NCI-H226 (cell line): ENCODE measurements around the gene EPHA1.
"Not testable (repeated sequence)": the region's sequence is repeated elsewhere in the genome, so short reads cannot be mapped to it uniquely, and the experiment has no call there.

Experiments
- DNase-seq: peaks from one replicate; pipeline ENCODE4 v3.0.0-alpha.2; 2015

The EPHA1 gene

DNA sequence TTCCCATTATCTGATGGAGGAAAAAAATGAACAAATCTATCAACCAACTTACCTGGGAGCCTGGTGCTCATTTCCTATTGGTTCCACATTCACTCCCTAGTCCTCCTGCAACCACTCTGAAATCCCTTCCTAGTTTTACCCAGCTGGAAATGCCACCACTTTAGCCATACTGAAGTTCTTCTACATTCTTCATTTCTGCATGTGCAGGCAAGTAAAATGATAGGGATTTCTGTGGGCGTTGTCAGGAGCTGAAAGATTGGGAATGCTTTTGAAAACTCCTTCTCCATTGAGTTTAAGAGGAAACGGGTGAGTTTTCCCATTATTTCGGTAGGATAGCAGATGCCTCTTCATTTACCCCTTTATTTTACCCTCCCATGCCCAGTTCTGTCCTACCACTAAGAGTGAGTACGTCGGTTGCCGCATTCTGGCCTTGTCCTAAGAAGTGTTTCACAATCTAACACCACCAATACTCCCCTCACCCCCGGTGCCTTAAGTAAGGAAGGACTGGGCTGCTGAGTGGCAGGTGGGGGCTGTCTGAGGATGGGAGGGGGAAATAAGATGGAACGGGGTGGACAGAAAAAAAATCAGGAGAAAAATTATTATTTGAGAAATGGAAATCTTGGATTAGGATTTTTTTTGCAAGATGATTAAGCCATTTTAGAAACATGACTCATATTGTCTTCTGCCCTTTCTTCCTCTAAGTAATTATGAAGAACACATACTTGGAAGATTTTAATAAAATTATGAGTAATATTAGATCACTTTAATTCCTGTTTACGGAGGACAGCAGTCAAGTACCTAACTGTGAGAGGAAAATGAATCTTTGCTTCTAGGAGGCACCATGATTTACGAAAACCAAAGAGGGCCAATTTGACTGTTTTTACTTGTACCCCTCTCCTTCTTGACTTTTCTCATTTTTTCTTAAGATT is 21.4 kb upstream of the EPHA1 start:
- DNase-seq, result no peak

DNA sequence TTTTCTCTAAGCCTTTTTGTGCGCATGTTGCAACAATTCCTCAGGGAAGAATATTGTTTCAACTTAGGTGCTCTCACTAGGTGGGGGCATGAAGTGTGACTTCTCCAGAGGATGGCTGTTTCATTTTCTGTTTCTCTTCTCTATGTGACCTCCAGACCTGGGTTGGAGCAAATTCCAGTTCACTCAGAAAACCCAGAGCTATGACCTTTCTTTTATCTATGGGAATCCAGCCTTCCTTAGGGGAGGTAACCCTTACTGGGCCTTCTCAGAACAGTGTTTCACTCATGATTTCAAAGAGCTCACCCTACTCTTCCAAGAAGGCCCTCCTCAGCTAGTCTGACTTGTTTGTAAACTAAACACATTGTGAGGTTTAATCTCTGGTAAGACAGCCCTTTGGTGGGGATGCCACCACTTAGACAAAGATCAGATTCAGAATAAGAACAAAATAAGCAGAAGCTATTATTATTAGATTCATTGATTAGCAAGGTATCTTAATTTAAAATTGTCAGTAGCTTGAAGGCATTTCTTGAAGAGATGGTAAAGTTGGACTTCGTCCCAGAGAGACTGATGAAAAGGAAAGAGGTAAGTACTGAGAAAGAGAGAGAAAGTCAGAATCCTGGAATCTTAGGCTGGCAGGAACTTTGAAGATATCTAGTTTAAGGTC is 18.0 kb upstream of the EPHA1 start:
- no peak for DNase-seq

DNA sequence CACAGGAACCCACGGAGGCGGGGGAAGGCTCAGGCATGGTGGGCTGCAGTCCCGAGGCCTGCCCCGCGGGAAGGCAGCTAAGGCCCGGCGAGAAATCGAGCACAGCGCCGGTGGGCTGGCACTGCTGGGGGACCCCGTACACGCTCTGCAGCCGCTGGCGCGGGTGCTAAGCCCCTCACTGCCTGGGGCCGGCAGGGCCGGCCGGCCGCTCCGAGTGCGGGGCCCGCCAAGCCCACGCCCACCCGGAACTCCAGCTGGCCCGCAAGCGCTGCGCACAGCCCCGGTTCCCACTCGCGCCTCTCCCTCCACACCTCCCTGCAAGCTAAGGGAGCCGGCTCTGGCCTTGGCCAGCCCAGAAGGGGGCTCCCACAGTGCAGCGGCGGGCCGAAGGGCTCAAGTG is 15.8 kb upstream of the EPHA1 start:
- DNase-seq, result not testable (repeated sequence)

DNA sequence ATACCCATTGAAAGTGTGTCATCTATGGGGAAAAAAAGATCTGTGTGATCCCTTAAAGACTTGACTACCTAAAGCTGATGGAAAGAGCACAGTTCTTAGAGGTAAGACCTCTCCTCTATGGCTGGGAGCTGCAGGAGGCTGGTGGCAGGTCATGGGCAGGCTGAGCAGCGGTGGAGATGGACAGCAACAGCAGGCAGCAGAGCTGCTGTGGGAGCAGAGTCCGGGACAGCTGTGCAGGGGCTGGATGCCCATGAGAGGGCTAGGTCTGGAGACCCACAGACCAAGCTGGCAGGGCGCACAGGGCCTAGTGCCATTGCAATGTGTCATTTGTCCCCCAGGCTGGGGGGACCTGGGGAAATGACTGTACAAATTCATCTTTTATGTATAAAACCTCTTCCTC is 13.4 kb upstream of the EPHA1 start:
- DNase-seq, result no peak

DNA sequence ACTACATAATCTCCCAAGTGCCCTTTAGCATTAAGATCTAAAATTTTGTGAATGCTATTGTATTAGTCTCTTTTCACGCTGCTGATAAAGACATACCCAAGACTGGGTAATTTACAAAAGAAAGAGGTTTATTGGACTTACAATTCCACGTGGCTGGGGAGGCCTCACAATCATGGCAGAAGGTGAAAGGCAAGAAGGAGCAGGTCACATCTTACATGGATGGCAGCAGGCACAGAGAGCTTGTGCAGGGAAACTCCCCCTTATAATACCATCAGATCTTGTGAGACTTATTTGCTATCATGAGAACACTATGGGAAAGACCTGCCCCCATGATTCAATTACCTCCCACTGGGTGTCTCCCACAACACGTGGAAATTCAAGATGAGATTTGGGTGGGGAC is 12.0 kb upstream of the EPHA1 start:
- DNase-seq, result not testable (repeated sequence)

DNA sequence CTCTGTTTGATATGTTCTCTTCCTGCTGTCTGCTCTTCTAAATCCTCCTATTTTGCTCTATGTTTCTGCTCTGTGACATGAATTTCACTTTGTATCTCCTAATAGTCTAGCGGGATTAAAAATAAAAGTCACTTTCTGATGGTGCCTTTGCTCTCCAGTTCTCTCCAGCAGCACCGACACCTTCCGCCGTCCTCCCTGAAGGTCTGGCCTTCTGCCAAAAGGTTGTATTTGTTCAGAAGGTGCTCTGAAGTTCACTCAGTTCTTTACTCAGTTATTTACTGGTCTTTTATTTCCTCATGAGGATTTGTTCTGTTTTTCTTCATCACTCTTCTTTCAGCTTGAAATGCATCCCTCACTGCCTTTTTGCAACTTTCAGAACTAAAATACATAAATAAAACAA is 11.2 kb upstream of the EPHA1 start:
- DNase-seq, result no peak

DNA sequence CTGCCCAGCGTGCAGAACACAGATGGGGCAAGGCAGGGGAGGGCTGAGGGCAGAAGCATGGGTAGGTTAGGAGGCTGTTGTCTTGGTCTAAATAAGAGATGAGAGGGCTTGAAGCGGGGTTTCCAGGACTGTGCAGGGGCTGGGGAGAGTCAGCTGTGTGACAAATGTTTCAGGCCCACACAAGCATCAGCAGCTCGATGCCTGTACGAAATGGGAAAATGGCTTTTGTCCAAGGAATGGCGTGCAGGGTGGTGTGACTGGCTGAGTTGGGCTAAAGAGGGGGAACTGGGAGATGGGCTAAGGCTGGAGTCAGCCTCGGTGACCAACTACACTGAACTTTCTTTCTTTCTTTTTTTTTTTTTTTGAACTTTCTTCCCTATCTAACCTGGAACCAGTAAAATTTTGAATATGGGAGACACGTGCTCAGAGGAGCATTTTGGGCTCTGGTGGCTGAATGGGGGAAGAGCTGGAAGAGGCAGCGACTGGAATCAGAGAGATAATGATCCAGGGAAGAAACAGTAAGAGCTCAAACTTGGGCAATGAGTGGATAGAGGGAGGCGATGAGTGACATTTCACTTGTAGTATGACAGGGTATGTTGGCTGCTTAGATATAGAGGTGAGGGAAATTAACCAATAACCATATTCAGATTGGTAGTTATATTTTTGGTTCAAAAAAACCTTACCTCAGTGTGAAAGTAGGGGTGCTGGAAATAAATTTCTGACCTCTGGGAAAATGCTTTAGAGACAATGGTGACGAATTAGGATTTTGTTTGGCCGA is 10.2 kb upstream of the EPHA1 start:
- no peak for DNase-seq

DNA sequence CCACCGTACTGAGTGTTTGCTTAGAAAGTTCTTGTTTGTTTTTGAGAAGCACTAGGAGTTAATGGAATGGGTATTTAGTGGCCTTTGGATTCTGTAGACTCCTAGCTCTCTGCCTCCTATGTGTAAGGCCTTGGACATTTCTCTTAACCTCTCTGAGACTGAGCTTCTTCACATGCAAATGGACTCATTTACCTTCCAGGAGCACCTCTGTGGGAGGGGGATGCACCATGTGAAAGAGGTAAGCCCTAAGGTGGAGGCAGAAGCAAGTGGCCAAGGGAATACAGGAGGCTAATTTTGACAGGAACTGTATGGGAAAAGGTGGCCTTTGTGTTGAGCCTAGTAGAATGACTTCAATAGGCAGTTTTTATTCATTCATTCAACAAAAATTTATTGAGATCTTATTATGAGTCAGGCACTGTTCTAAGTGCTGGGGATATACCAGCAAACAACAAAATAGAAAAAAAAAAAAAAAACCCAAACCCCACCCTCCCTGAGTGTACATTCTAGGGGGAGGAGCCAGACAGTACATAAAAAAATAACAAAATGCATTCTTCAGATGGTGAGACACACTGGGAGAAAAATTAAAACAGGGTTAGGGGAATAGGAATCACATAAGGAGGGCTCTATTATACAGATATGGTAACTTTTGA is 9.2 kb upstream of the EPHA1 start:
- DNase-seq, result no peak

DNA sequence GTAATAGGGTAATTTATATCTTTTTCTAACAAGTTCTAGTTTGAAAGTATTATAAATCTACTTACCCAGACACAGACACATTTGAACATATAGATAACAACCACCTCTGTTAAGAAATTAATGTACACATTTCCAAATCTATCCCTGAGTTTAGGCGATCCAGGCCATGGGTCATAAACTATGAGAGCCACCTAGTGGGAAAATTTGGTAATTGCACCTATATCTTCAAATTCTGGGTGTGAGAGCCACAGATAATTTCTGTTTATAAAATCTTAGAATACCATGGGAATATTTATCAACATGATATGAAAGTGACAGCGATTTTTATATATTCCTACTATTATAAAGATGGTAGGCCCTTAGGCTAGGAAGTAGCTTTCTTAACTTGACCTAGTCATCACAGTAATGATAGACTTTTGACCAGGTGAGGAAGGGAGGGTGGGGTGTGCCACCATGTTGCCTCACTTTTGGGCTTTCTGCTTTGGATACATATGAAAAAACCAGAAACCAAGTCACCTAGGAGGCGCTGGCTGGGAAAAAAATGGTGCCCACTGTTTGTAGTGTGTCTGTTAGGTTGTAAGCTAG is 8.0 kb upstream of the EPHA1 start:
- peak; percentile 36 for DNase-seq

DNA sequence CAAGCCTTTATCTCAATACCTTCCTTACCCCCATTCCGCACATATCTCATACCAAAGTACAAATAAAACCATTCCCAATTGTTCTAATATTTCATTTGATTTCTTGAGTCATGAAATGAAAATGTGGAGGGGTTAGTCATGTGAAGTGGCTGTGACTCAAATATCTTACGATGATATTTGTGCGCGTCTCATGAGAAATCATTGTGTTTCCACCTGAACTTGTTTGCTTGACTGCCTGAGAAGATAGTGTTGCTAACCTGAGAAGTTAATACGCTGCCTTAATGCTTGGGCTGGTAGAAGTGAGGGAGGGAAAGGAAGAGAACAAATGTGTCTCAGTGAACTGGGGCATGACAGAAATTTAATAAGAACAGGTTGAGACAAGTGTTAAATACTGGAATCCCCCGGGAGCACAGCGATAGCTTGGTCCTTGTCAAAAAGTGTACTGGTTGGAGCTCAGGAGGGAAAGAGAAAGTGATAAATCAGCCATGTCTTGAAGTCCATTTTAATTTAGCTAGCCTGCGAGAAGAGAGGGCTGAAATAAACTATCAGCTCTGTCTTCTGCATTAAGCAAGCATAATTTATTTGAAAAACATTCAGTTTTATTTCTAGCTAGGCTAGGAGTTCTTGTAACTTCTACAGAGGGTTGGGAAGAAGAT is 7.2 kb upstream of the EPHA1 start:
- DNase-seq, result no peak

DNA sequence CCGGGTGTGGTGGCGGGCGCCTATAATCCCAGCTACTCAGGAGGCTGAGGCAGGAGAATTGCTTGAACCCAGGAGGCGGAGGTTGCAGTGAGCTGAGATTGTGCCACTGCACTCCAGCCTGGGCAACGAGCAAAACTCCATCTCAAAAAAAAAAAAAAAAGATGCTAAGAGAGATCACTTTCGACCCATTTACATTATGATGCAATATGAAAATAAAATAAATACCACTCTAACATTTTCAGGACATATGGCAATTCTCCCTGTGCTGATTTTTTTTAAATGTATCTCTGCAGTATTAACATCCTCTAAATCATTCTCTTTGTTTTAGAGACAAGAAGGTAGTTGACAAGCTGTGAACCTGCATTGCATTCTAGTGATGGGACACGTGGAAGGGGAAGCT is 6.6 kb upstream of the EPHA1 start:
- not testable (repeated sequence) for DNase-seq

DNA sequence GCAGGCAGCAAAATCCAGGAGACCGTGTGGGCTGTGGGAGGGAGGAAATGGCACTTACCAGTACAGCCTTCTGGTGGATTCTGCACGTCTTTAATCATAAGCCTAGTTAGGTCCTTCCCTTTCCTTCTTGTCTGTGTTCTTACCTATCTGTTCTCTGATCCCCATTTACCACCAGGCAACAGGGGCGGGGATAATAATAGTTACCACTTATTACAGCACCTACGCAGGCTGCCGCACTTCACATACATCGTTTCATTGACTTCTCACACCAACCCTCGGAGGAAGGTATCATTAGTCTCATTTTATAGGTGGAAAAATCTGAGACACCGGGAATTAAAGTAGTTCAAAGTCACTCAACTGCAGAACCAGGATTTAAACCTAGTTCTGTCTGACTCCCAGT is 4.5 kb upstream of the EPHA1 start:
- no peak for DNase-seq

DNA sequence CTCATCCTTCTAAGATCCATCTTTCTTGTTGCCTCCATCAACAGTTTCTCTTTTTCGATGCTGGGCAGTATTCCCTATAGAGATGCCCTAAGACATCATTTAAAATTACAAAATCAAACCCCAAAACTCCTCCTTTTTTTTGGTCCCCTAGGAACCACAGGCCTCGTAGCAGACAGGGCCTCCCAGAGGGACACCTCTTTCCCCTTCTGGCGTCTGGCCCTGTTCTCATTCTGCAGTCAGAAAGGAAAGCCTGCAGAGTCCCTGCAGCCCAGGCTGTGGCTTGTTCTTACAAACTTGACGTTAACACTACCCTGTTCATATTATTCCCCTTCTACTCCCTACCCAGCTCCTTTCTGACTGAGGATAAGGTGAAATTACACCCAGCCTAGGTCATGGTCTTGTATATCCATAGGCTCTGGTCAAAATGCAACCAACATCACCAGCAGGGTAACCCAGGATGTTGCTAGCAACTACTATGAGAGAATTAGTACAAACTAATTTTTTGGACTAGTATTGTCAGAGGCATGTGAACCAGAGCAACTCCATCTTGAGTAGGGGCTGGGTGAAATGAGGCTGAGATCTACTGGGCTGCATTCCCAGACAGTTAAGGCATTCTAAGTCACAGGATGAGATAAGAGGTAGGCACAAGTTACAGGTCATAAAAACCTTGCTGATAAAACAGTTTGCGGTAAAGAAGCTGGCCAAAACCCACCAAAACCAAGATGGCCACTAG is 3.5 kb upstream of the EPHA1 start:
- no peak for DNase-seq

DNA sequence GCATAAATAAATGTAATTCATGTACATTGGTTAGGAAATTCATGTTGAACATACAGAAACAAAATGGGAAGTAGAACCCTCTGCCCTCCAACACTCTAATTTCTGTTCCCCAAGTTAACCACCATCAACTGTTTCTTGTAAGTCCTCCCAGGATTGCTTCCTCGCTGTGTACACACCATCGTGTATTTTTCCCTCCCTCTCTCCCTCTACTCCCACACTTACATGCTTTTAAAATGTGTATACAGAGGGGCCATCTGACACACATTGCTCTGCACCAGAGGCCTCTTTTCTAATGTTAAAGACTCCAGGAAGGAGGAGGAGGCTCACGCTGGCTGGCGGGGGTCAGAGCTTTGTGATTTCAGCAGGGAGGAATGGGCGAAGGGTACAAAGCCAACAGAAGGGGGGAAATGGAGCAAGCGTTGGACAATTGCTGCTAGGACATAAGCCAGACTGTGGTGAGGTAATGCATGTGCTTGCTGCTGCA is 1.9 kb upstream of the EPHA1 start:
- DNase-seq, result no peak

DNA sequence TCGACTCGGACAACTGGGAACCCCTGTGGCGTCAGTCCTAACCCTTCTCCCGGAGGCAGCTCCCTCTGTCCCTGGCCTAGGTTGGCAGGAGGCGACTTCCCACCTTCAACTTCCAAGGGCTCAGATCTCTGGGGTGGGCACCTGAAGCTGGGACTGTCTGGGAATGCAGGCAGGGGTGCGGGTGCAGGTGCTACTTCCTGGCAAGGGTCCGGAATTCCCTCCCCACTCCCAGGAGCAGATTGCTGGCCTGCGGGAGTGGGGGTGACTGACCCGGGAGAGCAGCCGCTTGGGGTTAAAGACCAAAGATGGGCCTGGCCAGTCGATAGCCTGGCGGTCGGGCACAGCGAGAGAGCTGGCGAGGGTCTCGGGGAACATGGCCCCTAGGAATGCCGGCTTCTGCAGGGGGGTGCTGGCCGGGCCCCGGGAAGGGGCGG is 387 bp downstream of the EPHA1 start:
- DNase-seq, result no peak

DNA sequence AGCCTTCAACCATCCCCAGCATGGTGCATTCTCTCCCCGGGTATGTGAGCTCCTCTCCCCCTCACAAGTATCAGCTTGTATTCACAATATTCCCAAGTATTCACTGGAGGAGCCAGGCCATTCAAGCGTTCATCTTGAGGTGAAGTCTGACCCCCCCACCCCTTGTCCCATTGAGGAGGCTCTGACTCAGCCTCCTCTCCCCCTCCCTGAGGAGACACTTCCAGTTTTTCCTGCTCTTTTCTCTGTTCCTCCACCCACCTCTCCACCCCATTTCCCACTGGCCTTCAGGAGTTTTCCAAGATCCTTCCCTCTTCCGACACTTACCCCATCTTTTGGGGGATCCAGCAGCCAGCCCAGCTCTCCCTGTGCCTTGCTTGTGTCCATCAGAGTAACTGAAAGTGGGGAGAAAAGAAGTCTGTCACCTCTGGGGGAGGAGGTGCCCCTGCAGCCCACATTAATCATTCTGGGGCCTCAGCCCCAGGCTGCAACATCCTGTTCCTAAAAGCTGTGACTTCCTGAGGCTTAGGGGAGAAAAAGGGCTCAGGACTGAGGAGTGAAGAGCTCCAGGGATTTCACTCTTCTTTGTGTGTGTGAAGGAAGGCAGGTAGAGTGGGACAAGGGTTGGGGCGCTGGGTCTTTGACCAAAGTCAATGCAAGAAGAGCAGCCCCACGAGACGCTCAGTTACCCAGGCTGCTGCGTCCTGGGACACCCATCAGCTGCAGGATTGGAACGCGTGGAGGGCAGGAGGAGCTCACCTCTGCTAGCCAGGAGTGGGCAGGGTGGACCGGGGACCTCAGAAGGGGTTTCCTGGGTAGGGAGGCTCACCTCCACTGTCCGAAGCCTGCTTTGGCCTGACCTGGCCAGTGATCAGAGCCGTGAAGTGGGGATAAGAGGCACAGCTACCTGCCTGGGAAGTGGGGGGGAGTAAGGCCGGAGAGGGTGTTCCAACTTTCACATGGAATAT is 1.1 kb downstream of the EPHA1 start:
- DNase-seq, result no peak

DNA sequence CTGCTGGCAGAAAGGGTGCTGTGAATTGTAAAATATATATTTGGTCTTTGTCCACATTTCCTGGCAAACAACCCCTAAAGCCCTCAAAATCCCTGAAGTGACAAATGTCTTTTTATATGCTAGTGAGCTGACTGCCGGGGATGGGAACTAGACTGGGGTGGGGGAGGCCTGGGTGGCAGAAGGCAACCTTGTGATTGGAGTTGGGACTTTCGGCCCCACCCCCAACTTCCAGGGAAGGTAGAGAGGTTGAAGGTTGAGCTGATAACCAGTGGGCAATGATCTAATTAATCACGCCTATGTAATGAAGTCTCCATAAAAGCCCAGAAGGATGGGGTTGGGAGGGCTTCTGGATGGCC is 2.7 kb downstream of the EPHA1 start:
- DNase-seq, result no peak

DNA sequence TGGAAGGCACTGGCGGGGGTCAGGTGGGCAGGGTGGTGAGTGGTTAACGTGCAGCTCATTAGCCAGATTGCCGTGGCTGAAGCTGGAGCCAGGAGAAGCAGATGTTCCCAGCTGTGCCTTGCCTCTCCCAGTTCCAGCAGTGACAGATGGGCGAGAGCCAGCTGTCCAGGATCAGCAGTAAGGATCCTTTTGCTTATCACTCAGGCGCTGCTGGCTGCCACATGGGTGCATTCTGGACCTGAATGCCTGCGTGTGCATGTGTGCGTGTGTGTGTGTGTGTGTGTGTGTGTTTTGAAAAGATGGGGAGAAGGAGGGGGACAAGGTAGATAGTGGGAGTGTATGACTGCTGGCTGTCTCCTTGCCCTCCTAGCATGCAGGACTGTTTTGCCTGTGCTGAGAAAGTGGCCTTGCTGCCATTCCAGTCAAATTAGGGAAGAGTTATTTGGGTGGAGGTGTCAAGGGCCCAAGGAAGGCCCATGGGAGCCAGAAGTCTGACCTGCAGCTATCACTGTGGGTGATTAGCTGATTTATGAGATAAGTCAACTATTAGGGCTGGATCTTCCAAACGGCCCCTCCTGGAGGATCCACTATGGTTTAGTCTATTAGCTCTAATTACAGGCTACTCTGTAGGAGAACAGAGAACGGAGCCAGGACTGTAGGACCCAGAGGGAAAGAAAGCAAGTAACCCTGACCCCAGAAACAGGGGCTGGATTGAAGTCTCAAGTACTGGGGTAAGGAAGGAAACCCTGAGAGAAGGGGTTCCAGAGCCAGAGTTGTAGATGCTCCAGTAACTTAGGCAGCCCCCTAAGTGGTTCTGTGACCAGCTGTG is 3.3 kb downstream of the EPHA1 start:
- DNase-seq, result no peak

DNA sequence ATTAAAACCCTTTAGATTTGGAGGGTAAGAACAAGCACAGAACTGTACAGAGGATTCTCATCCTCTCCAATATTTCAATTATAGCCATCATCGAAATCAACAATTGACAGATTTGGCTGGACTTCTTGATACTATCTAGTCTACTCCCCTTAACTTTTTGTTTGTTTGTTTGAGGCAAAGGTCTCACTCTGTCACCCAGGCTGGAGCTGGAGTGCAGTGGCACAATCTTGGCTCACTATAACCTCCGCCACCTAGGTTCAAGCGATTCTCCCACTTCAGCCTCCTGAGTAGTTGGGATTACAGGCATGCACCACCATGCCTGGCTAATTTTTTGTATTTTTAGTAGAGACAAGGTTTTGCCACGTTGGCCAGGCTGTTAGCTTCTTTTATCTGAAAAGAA is 6.4 kb downstream of the EPHA1 start:
- not testable (repeated sequence) for DNase-seq
